HG03103 (cell line): Measurements from ENCODE around the gene ZBTB17.
"Not testable (repeated sequence)": the region's sequence is repeated elsewhere in the genome, so short reads cannot be mapped to it uniquely, and the experiment has no call there.

ENCODE experiments used
- ATAC-seq: cut with Tn5 transposase; IDR thresholded peaks from one replicate; pipeline ENCODE4 v1.9.1; 2021; ENCODE audit warnings: low read depth; ENCODE audit not compliant: unreplicated experiment

ZBTB17 gene

GRCh38 chr1:16012590-16013219, 36.8 kb upstream of the ZBTB17 start:
- no peak for ATAC-seq

- ATAC-seq: no peak
These were observed 36.2 kb upstream of the ZBTB17 start for GRCh38 chr1:16011936-16012589.

- no peak for ATAC-seq
These were observed 34.9 kb upstream of the ZBTB17 start for GRCh38 chr1:16010837-16011236.

GRCh38 chr1:16009678-16010077, 33.8 kb upstream of the ZBTB17 start:
- ATAC-seq: no peak

- no peak for ATAC-seq
These were observed 33.1 kb upstream of the ZBTB17 start for GRCh38 chr1:16009030-16009460.

- no peak for ATAC-seq
These were observed 31.9 kb upstream of the ZBTB17 start for GRCh38 chr1:16007671-16008341.

- ATAC-seq: no peak
These were observed 30.9 kb upstream of the ZBTB17 start for GRCh38 chr1:16006552-16007485.

GRCh38 chr1:16006010-16006409, 30.1 kb upstream of the ZBTB17 start:
- ATAC-seq: no peak

GRCh38 chr1:16005597-16005996, 29.7 kb upstream of the ZBTB17 start:
- ATAC-seq: no peak

- not testable (repeated sequence) for ATAC-seq
These were observed 25.4 kb upstream of the ZBTB17 start for GRCh38 chr1:16001274-16001673.

GRCh38 chr1:15998929-15999328, 23.0 kb upstream of the ZBTB17 start:
- no peak for ATAC-seq

- no peak for ATAC-seq
These were observed 21.9 kb upstream of the ZBTB17 start for GRCh38 chr1:15997637-15998280.

GRCh38 chr1:15997076-15997585, 21.2 kb upstream of the ZBTB17 start:
- no peak for ATAC-seq

GRCh38 chr1:15994590-15995351, 18.9 kb upstream of the ZBTB17 start:
- no peak for ATAC-seq

GRCh38 chr1:15994081-15994480, 18.2 kb upstream of the ZBTB17 start:
- no peak for ATAC-seq

- ATAC-seq: no peak
These were observed 17.8 kb upstream of the ZBTB17 start for GRCh38 chr1:15993666-15994065.

- no peak for ATAC-seq
These were observed 16.9 kb upstream of the ZBTB17 start for GRCh38 chr1:15992582-15993500.

GRCh38 chr1:15992187-15992553, 16.3 kb upstream of the ZBTB17 start:
- no peak for ATAC-seq
